ENCODE measurements around the gene LMO4. TPM values are rescaled to one million over a fixed set of nuclear protein-coding genes. Genes with fewer than 3 reads are reported as not detected.

The LMO4 gene
- total RNA-seq, 4 donors from 2014 or later: 29.6 to 47.3 (median 35.8) TPM

DNA sequence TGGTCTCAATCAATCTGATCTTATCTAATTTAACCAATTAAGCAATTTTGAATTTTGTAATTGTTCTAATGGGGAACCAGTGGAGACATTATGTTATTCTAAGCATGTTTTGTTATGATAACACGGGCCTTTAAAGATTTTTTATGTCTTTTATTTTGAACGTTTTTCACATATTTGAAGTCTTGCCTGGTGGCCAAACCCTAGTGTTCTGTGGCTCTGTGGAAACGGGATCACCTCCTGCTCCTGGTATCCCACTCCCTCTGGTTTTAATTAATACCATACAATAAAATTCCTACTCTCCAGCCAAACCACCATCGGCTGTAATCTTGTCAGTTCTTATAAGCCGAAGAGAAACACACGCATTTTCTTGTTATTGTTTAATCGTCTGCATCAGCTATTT lies 22.9 kb upstream of the LMO4 start:
- no peaks in the 10 kb centered on the region for H3K36me3 ChIP-seq
- TF ChIP-seq, protein P1, sequence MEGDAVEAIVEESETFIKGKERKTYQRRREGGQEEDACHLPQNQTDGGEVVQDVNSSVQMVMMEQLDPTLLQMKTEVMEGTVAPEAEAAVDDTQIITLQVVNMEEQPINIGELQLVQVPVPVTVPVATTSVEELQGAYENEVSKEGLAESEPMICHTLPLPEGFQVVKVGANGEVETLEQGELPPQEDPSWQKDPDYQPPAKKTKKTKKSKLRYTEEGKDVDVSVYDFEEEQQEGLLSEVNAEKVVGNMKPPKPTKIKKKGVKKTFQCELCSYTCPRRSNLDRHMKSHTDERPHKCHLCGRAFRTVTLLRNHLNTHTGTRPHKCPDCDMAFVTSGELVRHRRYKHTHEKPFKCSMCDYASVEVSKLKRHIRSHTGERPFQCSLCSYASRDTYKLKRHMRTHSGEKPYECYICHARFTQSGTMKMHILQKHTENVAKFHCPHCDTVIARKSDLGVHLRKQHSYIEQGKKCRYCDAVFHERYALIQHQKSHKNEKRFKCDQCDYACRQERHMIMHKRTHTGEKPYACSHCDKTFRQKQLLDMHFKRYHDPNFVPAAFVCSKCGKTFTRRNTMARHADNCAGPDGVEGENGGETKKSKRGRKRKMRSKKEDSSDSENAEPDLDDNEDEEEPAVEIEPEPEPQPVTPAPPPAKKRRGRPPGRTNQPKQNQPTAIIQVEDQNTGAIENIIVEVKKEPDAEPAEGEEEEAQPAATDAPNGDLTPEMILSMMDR (IDR thresholded peaks at IDR 0.05 in 4 of 5, conservative IDR thresholded peaks at IDR 0.05 in 1 of 5): no peak
- H3K4me1 ChIP-seq: no peaks in the 10 kb centered on the region
- DNase-seq (no peak), ATAC-seq (no peak)
- H3K27ac ChIP-seq: no peak overlapping the region
- no peaks in the 10 kb centered on the region for H3K27me3 ChIP-seq
- intact Hi-C loops (cut with DNase I; ENCODE audit: low total_unique reads): no loop called here
- in situ Hi-C loops (cut with MboI; ENCODE audit: low sequenced_read_pairs in 4 of 4): no loop called here
- no peaks in the 10 kb centered on the region for H3K9me3 ChIP-seq
- H3K4me3 ChIP-seq: no peak overlapping the region

DNA sequence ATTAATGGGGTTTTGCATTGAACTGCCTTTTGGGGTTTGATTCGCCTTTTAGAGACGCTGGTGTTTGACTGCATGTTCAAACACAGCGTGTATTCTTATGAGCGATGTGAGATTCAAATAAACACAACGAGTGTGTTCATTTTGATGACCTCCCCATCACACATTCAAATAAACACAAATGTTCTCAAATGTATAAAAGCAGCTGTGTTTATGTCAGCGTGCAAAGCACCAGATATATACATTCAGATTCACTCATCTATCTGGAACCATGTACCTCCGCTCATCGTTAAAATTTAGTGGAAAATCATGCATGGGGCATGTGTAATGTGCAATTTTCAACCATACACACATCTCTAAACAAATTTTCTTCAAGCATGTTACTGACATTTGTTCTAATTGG lies 21.4 kb upstream of the LMO4 start:
- in situ Hi-C loops (cut with MboI; ENCODE audit: low sequenced_read_pairs in 4 of 4): no loop called here

DNA sequence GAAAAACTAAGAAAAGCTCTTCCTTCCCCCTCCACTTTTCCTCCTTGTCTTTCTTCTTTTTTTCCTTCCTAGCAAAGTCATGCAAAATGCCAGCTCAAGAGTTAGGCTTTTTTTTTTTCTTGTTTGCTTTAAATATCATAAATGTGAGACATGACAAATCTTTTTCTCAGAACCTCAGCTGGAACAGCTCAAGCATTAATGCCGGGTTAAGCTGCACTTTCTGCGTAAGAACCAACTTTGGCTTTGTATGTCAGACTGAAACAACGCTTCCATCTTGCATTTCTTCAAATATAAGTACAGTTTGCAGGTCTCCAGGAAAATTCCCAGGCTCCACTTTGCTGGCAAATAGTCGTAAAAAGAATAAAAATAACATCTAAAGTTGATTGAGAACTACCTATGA lies 20.7 kb upstream of the LMO4 start:
- no peak for DNase-seq
- ATAC-seq: no peak
- in situ Hi-C loops (cut with MboI; ENCODE audit: low sequenced_read_pairs in 4 of 4) (no loop called here), intact Hi-C loops (cut with DNase I; ENCODE audit: low total_unique reads) (no loop called here)
- H3K27ac ChIP-seq: no peak overlapping the region
- H3K4me1 ChIP-seq: no peaks in the 10 kb centered on the region
- H3K36me3 ChIP-seq: no peaks in the 10 kb centered on the region
- H3K27me3 ChIP-seq: no peaks in the 10 kb centered on the region
- TF ChIP-seq POLR2A (IDR thresholded peaks at IDR 0.05): no peak
- TF ChIP-seq, protein P1 (IDR thresholded peaks at IDR 0.05 in 4 of 5, conservative IDR thresholded peaks at IDR 0.05 in 1 of 5): no peak
- no peaks in the 10 kb centered on the region for H3K9me3 ChIP-seq
- H3K4me3 ChIP-seq: no peak overlapping the region

More for the DNA sequence above, 21.4 kb upstream of the LMO4 start:
- H3K27ac ChIP-seq: no peak overlapping the region
- H3K4me1 ChIP-seq: no peaks in the 10 kb centered on the region
- H3K36me3 ChIP-seq: no peaks in the 10 kb centered on the region
- H3K27me3 ChIP-seq: no peaks in the 10 kb centered on the region
- no peak overlapping the region for H3K4me3 ChIP-seq
- TF ChIP-seq, protein P1 (IDR thresholded peaks at IDR 0.05 in 4 of 5, conservative IDR thresholded peaks at IDR 0.05 in 1 of 5): no peak
- no peak for TF ChIP-seq POLR2A (IDR thresholded peaks at IDR 0.05)
- DNase-seq (no peak), ATAC-seq (no peak)
- intact Hi-C loops (cut with DNase I; ENCODE audit: low total_unique reads): no loop called here
- no peaks in the 10 kb centered on the region for H3K9me3 ChIP-seq

DNA sequence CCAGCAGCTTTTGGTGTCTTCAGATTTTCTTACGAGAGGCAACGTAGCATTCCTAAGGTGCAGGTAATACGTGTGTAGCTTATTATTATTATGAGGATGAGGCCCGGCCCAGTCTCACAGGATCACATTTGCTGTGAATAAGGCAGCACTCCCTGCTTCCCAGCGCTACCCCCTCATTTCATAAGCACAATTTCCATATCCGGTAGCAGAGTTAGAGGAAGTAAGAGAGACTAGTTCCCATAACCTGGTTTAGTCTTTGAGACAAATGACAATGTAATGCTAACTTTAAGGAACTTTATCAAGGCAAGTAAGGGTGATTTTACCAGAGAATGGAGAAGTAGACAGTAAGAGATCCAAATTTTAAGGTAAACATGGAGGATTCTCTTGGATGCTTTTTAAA lies 14.6 kb upstream of the LMO4 start:
- intact Hi-C loops (cut with DNase I; ENCODE audit: low total_unique reads): loop anchor here (10.0 kb wide), 1 partner anchor 339 kb away; no protein-coding TSS in a partner anchor
- in situ Hi-C loops (cut with MboI; ENCODE audit: low sequenced_read_pairs in 4 of 4): no loop called here
- ATAC-seq: no peak
- H3K4me3 ChIP-seq: no peak overlapping the region
- no peak for DNase-seq
- no peaks in the 10 kb centered on the region for H3K4me1 ChIP-seq
- no peaks in the 10 kb centered on the region for H3K9me3 ChIP-seq
- H3K27ac ChIP-seq: no peak overlapping the region
- TF ChIP-seq, protein P1 (IDR thresholded peaks at IDR 0.05 in 4 of 5, conservative IDR thresholded peaks at IDR 0.05 in 1 of 5): no peak
- TF ChIP-seq POLR2A (IDR thresholded peaks at IDR 0.05): no peak
- H3K27me3 ChIP-seq: no peaks in the 10 kb centered on the region
- H3K36me3 ChIP-seq: no peaks in the 10 kb centered on the region

DNA sequence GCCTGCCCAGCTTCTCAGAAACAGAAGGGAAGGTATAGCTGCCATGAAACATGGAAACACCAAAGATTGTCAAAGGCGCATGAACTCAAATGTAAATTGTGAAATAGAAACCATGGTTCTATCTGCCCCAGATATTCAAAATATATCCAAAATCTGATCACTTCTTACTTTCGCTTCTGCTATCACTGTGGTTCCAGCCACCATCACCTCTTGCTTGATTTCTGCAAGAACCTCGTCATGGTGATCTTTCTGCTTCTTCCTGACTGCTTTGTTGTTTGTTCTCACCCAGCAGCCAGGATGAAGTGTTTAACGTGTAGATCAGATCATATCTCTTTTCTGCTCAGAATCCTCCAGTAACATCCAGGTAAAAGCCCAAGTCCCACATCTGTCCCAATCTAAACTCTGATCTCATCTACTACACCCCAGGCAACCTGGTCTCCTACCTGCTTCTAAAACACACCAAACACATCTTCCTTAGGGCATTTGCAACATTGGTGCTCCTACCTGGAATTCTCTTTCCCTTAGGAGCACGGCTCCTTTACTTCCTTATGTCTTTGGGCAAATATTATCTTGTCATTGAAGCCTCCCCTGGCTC lies 10.5 kb upstream of the LMO4 start:
- no peak overlapping the region for H3K4me3 ChIP-seq
- H3K36me3 ChIP-seq: no peaks in the 10 kb centered on the region
- H3K4me1 ChIP-seq: no peaks in the 10 kb centered on the region
- TF ChIP-seq, protein P1 (IDR thresholded peaks at IDR 0.05 in 4 of 5, conservative IDR thresholded peaks at IDR 0.05 in 1 of 5): no peak
- TF ChIP-seq POLR2A (IDR thresholded peaks at IDR 0.05): no peak
- H3K27me3 ChIP-seq: no peaks in the 10 kb centered on the region
- ATAC-seq (no peak), DNase-seq (no peak)
- in situ Hi-C loops (cut with MboI; ENCODE audit: low sequenced_read_pairs in 4 of 4): no loop called here
- no peaks in the 10 kb centered on the region for H3K9me3 ChIP-seq
- H3K27ac ChIP-seq: no peak overlapping the region
- intact Hi-C loops (cut with DNase I; ENCODE audit: low total_unique reads): loop anchor here (10.0 kb wide), 1 partner anchor 343 kb away; no protein-coding TSS in a partner anchor

All from gastrocnemius medialis (tissue), 4 donors.